Neutrophil (primary cell): ENCODE results near the gene GATD1.

ENCODE experiments used
- H3K27ac ChIP-seq: fragments of 200-600 bp; sonication (generic); 2 replicates; pipeline ENCODE4 v1.5.1; 2016; ENCODE audit warnings: mild to moderate bottlenecking, moderate library complexity
- H3K27me3 ChIP-seq: fragments of 200-600 bp; sonication (generic); 2 replicates; pipeline ENCODE4 v1.6.0; 2016; ENCODE audit warnings: mild to moderate bottlenecking
- H3K36me3 ChIP-seq: fragments of 200-600 bp; sonication (generic); 2 replicates; pipeline ENCODE4 v1.5.1; 2017
- H3K4me1 ChIP-seq, 2 experiments: fragments of 200-600 bp in 1 of 2; sonication (generic) in 1 of 2; 1 replicate in 1 of 2; 2 replicates in 1 of 2; pipeline versions ENCODE4 v1.5.1 to v1.6.1; 2013 to 2016; ENCODE audit warnings: low read depth in 1 of 2, low read length in 1 of 2, mild to moderate bottlenecking in 1 of 2, moderate library complexity in 1 of 2; ENCODE audit not compliant: control insufficient read depth in 1 of 2, insufficient read depth in 1 of 2
- H3K4me3 ChIP-seq, 2 experiments: fragments of 200-600 bp in 1 of 2; sonication (generic) in 1 of 2; 1 replicate in 1 of 2; 2 replicates in 1 of 2; pipeline ENCODE4 v1.5.1; 2013 to 2016; ENCODE audit warnings: low read depth in 1 of 2, low read length in 1 of 2, mild to moderate bottlenecking in 1 of 2, moderate library complexity in 1 of 2
- H3K9me3 ChIP-seq: fragments of 200-600 bp; sonication (generic); 2 replicates; pipeline ENCODE4 v1.5.1; 2016
- TF ChIP-seq, protein P1 (sequence below): fragments of 200-600 bp; sonication (generic); IDR thresholded peaks from 2 replicates; pipeline ENCODE4 v1.5.1; 2016; ENCODE audit warnings: antibody characterized with exemption

The GATD1 gene

DNA sequence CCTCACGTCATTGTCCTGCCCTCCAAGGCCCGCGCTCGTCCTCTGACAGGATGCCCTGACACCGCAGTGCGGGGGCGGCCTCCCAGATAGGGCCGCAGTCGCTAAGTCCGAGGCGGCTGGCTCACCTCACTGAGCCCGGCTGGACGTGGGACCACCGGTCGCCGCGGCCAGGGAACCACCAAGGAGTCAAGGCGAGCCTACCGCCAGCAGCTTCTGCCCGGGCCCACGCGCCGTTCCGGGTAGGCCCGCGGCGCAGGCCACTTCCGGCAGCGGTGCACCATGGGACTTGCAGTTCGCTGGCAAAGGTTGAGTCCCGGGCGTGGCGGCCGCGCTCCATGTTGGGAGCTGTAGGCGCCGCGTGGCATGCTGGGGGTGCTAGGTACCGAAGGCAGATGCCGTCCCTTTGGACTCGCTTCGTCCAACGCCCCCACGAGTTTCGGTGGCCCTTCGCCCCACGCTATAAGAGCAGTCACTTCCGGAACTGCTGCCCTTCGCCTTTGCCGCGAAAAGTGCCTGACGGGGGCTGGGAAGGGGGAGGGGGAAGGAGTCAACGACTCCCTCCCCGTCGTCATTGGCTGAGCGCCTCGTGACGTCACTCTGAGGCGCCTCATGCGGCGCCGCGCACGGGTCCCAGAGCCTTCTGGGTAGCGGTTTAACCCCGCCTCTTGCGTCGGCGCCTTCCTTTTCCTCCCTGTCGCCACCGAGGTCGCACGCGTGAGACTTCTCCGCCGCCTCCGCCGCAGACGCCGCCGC lies 32.2 kb upstream of the GATD1 start, which contains the start of gene RPLP2:
Gene RPLP2, plus strand, starts transcription at position 681 of the 753 bp plus-strand sequence. CDS start 268 bp downstream, outside the sequence.
- H3K9me3 ChIP-seq, result no peaks in the 10 kb centered on the region
- H3K27me3 ChIP-seq, result no peaks in the 10 kb centered on the region
- TF ChIP-seq, protein P1, sequence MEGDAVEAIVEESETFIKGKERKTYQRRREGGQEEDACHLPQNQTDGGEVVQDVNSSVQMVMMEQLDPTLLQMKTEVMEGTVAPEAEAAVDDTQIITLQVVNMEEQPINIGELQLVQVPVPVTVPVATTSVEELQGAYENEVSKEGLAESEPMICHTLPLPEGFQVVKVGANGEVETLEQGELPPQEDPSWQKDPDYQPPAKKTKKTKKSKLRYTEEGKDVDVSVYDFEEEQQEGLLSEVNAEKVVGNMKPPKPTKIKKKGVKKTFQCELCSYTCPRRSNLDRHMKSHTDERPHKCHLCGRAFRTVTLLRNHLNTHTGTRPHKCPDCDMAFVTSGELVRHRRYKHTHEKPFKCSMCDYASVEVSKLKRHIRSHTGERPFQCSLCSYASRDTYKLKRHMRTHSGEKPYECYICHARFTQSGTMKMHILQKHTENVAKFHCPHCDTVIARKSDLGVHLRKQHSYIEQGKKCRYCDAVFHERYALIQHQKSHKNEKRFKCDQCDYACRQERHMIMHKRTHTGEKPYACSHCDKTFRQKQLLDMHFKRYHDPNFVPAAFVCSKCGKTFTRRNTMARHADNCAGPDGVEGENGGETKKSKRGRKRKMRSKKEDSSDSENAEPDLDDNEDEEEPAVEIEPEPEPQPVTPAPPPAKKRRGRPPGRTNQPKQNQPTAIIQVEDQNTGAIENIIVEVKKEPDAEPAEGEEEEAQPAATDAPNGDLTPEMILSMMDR, result peak; percentile 46
- peak within 1 kb of the TSS; percentile 59 to 98 for H3K4me3 ChIP-seq
- peak within 1 kb of the TSS; percentile 93 for H3K27ac ChIP-seq
- peaks cover 38 to 43% of the 10 kb centered on the region in 2 experiments for H3K4me1 ChIP-seq
- peaks cover 19% of the 10 kb centered on the region for H3K36me3 ChIP-seq

DNA sequence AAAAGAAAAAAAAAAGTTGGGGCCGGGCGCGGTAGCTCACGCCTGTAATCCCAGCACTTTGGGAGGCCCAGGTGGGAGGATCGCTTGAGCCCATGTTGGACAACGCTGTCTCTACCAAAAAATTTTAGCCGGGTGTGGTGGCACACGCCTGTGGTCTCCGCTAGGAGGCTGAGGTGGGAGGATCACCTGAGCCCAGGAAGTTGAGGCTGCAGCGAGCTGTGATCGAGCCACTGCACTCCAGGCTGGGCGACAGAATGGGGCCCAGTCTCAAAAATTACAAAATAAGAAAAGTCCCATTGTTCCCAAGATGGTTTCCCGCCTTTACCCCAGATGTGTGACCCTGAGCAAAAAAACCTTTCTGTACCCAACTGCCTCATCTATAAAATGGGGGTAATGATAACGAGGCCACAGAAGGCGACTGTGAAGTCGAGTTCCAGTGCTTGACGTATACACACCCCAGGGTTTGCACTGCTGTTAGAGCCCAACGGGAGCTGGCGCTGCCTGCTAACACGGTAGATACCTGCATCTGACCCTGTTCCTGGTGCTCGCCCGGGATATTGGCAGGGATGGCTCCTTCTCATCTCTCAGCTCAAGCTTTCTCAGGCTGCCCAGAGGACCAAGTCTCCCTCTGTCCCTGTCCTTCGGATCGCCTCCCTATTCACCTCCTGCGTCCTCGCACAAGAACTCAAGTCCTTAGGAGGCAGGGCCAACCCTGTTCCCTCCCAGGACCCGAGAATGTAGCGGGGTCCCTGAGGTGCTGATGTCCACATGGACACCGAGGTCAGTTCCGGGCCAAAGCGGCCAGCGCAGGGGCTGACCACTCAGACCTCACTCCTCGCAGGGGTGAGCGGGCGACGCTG lies 31.4 kb upstream of the GATD1 start:
- Histone ChIP-seq H3K4me3 (peak overlapping the region; percentile 59 to 98), H3K27me3 (no peaks in the 10 kb centered on the region), H3K27ac (peak overlapping the region; percentile 93), H3K4me1 (peaks cover 46 to 51% of the 10 kb centered on the region in 2 experiments), H3K36me3 (peaks cover 19% of the 10 kb centered on the region), H3K9me3 (no peaks in the 10 kb centered on the region)
- TF ChIP-seq, protein P1, result no peak

DNA sequence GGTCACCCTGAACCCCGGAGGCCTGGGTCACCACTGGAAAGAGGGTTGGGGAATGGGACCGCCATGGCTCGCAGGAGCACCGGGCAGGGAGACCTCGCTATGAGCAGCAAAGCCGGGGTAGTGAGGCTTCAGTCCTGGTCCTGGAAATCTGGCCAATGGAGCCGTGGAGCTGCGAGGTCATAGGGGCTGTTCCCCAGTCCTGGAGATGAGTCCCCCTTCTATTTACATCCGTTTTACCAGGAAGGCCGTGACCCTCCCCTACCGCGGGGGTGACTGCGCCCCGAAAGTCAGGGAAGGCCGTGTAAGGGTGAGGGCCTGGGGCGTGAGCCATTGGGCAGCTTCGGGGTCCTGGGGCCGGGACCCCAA lies 27.3 kb upstream of the GATD1 start:
- H3K4me1 ChIP-seq, result peaks cover 26 to 35% of the 10 kb centered on the region in 2 experiments
- H3K4me3 ChIP-seq, result peak overlapping the region; percentile 65 to 75
- H3K9me3 ChIP-seq, result no peaks in the 10 kb centered on the region
- H3K36me3 ChIP-seq, result no peaks in the 10 kb centered on the region
- TF ChIP-seq, protein P1, result no peak
- peak overlapping the region; percentile 81 for H3K27ac ChIP-seq
- H3K27me3 ChIP-seq, result no peaks in the 10 kb centered on the region

DNA sequence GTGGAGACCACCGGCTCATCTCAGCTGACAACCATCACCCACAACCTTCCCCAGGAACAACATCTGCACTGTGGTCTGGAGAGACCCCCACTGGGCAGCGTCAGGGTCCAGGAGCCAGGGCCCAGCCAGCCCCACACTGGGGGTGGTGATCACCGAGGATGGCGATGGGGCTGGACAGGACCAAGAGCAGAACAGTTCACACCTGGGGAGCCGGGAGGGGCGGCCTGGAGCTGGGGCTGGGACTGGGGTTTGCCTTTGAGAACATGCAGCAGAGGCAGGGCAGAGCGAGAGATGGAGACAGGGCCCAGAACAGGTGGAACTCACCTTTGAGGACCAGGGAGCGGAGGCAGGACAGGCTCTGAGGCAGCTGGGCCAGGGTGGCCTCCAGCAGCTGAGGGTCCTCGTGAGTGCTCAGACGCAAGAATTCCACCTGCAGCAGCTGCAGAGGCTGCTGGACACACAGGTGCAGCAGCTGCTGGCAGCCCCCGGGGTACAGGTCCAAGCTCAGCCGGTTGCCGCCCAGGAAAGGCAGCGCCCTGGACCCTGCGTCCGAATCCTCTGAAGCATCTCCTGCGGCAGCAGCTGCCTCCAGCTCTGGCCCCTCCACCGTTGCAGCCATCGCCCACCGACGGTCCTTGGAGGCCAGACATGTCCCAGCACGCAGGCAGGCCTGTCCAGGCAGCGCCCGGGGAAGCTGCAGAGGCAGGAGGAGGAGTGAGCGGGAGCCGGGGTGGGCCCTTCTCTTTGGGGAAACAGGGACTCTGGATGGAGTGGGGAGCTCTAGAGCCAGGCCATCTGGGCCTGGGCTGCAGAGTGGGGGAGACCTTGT lies 26.7 kb upstream of the GATD1 start:
- Histone ChIP-seq H3K4me3 (peak overlapping the region; percentile 65 to 75), H3K27me3 (no peaks in the 10 kb centered on the region), H3K27ac (peak overlapping the region; percentile 81), H3K9me3 (no peaks in the 10 kb centered on the region), H3K36me3 (no peaks in the 10 kb centered on the region), H3K4me1 (peaks cover 24 to 31% of the 10 kb centered on the region in 2 experiments)
- TF ChIP-seq, protein P1, result no peak

DNA sequence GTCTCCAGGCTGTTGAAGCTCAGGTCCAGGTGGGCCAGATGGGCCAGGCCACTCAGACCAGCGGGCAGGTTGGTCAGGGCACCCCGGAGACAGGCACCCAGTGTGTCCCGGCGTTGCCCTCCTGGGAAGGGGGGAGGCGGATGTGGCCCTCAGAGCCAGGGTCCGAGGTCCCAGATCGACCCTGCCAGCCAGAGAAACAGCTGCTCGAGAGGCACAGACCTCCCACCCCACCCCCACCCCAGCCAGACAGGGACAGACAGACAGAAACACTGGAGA lies 26.1 kb upstream of the GATD1 start:
- Histone ChIP-seq H3K9me3 (no peaks in the 10 kb centered on the region), H3K27ac (no peak overlapping the region), H3K36me3 (no peaks in the 10 kb centered on the region), H3K4me1 (peaks cover 20 to 28% of the 10 kb centered on the region in 2 experiments), H3K27me3 (no peaks in the 10 kb centered on the region), H3K4me3 (no peak overlapping the region)
- TF ChIP-seq, protein P1, result no peak
